Measurements from ENCODE around the gene SLC39A9.
"Not testable (repeated sequence)": the region's sequence is repeated elsewhere in the genome, so short reads cannot be mapped to it uniquely, and the experiment has no call there.

SLC39A9 gene

DNA sequence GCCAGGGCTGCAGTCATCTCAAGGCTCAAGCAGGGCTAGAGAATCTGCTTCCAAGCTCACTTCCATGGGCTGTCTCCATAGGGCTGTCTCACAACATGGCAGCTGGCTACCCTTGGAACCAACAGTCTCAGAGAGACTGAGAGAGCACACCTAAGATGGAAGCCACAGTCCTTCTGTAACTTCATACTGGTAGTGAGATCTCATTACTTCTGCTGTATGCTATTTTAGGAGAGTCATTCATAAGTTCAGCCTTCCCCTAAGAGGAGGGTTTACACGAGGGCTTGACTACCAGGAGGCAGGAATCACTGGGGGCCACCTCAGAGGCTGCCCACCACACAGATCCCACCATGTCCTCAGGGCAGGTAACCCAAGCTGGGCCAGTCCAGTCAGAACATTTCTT lies 30.1 kb upstream of the SLC39A9 start:
- DNase-seq (ENCODE audit: low read depth in 3 of 3): no peak

DNA sequence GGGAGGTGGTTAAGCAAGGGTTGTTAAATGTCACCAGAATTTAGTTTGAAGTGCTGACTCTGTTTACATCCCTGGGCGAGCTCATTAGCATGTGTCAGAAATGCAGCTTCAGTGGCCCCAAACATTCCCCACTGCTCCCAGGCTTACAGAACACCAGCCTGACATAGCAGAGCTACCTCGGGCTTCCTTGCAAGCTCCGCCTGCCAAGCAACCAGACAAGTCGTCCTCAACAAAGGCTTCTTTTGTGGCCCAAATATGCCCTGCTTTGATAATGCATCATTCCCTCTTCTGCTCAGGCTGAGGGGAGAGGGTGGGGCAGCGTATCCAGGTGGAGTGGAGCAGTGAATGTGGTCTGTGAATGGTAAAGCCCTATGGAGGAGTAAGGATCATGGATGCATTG lies 28.4 kb upstream of the SLC39A9 start:
- DNase-seq (ENCODE audit: low read depth in 3 of 3): no peak

DNA sequence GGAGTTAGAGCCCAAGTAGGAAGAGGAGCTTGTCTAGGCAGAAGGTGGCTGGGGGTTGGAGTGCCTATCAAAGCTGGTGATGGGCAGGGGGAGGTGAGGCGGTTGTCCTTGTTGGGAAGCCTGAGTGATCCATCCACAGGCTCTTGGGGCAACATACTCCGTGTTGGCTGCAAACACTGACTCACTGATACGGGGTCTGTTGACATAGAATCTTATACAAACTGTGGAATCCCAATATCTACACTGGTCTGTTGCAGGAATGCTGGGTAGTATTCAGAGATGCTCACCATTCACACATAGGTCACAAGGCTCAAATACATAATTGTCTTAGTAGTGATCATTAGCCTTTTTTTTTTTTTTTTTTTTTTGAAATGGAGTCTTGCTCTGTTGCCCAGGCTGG lies 26.3 kb upstream of the SLC39A9 start:
- DNase-seq (ENCODE audit: low read depth in 3 of 3): no peak

DNA sequence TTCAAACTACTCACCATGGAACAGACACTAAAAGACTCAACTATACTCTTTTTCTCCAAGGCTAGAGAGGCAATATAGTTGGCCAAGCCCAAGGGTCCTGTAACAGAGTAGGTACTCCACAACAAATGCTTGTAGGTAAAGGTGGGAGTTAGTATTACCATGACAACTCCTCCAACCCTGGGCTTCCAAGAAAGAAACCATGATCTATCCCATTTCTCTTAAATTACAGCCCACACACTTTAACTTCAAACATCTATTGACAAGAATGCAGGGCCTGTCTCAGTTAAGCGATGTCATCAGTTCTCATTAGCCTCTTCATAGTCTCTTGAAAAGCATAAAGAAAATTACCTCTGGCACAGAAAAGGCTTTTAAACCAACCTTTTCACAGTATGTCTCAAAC lies 25.4 kb upstream of the SLC39A9 start:
- DNase-seq (ENCODE audit: low read depth in 3 of 3): no peak

DNA sequence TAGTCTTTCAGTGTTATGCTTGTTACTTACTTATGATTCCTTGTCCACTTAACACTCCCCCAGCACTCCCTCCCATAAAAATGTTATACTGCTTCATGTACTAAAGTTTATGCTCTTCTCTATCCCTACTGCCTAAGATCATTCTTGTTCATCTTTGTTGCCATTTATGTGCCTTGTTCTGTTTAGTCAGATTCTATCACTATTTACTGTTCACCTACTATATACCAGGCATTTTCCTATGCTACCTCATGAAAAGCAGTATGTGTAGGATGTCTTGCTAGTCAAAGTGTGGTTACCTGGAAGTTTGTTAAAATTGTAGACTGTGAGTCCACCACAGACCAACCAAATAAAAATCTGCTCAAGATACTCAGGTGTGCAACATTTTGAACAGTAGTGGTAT lies 24.3 kb upstream of the SLC39A9 start:
- DNase-seq (ENCODE audit: low read depth in 3 of 3): no peak

DNA sequence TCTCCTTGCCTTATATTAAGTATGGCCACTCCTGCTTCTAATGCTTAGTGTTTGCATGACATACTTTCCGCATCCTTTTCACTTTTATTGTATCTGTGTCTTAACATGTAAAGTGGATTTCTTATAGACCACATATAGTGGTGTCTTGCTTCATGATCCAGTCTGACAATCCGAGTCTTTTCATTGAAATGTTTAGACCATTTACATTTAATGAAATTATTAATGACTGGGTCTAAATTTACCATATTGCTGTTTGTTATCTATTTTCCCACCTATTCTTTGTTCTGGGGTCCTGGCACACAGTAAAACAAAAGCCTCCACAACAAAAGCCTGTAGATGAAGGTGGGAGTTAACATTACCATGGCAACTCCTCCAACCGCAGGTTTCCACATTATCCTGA lies 23.3 kb upstream of the SLC39A9 start:
- no peak for DNase-seq (ENCODE audit: low read depth in 3 of 3)

DNA sequence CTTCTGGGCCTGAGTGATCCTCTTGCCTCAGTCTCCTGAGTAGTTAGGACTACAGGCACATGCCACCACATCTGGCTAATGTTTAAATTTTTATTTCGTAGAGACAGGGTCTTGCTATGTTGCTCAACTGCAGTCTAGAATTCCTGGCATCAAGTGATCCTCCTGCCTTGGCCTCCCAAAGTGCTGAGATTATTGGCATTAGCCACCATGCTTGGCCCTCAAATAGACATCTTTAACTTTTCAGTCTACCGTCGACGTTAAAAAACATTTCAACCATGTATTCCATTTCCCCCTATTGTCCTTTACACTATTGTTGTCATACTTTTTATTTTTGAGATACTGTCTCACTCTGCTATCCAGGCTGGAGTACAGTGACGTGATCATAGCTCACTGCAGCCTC lies 22.8 kb upstream of the SLC39A9 start:
- DNase-seq (ENCODE audit: low read depth in 3 of 3): no peak

DNA sequence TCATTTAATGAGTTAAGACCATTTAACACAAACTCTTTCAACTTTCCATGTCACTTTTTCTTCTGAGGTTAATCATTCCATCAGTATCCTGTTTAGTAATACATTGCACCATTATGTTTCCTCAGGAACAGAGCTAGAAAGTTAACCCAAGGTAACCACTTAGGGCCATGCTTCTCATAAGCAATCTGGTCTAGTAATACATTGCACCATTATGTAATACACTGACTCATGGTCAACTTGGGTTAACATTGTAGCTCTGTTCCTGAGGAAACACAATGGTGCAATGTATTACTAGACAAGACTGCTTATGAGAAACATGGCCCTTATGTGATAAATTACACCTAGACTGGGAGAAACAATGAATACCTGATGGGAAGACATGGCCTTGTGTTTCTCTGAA lies 22.1 kb upstream of the SLC39A9 start:
- no peak for DNase-seq (ENCODE audit: low read depth in 3 of 3)

DNA sequence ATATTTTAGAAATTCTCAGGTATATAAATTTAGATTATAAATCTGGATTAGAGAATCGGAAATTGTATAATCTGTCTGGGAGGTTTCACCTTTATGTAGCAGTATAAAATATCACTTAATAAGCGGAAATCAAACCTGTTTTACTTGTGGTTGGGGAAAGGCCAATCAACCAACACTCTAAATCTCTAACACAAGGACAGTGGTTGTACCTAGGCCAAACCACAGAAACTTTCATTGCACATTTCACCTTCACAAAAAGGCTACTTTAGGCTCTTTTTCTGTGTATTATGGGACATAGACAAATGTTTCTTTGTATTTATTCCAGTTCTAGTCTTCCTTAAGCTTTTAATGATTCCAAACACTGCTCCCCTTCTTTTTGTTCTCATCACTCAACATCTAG lies 20.2 kb upstream of the SLC39A9 start:
- DNase-seq (ENCODE audit: low read depth in 3 of 3): no peak

DNA sequence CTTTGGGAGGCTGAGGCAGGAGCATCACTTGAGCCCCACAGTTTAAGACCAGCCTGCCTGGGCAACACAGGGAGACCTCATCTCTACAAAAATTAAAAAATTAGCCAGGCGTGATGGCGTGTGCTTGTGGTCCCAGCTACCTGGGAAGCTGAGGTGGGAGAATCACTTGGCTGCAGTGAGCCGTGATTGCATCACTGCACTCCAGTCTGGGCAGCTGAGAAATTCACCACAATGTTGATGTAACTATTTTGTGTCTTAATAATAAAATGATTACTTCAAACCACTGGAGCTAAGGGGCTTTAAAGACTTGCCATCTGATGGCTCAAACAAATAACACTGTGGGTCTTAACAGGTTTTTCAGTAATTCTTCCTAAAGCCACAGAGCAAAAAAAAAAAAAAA lies 11.2 kb upstream of the SLC39A9 start:
- no peak for DNase-seq (ENCODE audit: low read depth in 3 of 3)

DNA sequence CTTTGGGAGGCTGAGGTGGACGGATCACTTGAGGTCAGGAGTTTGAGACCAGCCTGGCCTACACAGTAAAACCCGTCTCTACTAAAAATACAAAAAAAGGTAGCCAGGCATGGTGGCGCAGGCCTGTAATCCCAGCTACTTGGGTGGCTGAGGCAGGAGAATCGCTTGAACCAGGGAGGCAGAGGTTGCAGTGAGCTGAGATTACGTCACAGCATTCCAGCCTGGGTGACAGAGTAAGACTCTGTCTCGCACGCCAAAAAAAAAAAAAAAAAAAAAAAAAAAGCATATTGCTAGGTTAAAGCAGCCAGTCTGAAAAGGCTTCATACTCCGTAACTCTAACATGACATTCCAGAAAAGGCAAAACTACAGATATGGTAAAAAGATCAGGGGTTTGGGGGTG lies 7.1 kb upstream of the SLC39A9 start:
- DNase-seq (ENCODE audit: low read depth in 3 of 3): not testable (repeated sequence)

DNA sequence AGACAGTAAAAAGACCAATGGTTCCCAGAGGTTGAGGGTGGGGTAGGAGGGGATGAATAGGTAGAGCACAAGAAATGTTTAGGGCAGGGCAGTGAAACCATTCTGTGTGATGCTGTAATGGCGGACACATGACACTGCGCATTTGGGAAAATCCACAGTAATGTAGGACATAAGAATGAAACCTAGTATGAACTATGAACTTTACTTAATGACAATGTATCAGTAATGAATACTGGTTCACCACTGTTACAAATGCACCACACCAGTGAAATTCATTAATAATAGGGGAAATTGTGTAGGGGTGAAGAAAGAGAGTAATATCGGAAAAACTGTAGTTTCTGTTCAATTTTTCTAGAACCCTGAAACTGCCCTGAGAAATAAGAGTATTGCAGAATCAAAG lies 6.0 kb upstream of the SLC39A9 start:
- DNase-seq (ENCODE audit: low read depth in 3 of 3): no peak

DNA sequence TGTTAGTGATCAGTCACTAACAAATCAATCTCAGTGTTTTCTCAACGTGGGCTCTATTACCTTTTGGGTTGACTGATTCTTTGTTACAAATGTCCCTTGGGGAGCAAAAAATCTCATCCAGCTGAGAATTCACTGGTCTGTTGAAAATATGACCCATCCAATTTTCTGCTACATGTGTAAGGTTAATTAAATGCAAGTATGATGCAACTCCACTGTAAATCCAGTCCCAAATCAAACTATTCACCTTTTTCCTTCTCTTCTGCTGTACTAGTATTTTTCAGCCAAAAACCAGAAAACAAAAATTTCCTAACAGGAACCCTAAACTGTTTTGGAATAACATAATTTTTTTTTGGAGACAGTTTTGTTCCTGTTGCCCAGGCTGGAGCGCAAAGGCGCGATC lies 2.6 kb upstream of the SLC39A9 start:
- no peak for DNase-seq (ENCODE audit: low read depth in 3 of 3)

DNA sequence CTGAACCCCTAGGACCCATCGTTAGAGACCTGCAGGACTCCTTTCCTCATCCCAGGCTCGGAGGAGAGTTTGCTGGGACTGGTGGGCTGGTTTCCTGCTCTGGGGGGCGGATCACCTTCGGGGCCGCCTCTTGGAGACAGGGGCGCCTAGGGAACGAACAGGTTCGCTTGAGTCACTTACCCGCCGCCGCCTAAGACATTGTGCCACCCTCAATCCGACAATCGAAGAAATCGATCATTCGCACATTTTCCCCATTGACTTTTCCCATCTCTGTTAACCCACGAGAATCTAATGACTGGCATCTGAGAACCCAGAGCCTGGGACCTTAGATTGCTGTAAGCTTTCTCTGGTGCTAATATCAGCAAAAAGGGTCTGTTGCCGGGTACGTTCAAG lies 322 bp downstream of the SLC39A9 start:
- no peak for DNase-seq (ENCODE audit: low read depth in 3 of 3)

DNA sequence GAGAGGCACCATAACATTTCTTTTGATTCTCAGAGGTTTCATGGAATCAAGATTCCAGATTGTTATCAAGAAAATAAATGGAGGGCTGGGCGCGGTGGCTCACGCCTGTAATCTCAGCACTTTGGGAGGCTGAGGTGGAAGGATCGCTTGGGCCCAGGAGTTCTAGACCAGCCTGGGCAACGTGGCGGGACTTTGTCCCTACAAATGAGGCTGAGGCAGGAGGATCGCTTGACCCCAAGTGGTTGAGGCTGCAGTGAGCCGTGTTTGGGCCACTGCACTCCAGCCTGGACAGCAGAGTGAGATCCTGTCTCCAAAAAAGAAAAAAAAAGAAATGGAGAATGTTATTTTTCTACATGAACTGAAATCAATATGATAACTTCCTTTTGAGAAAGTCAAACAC lies 1.3 kb downstream of the SLC39A9 start:
- no peak for DNase-seq (ENCODE audit: low read depth in 3 of 3)

DNA sequence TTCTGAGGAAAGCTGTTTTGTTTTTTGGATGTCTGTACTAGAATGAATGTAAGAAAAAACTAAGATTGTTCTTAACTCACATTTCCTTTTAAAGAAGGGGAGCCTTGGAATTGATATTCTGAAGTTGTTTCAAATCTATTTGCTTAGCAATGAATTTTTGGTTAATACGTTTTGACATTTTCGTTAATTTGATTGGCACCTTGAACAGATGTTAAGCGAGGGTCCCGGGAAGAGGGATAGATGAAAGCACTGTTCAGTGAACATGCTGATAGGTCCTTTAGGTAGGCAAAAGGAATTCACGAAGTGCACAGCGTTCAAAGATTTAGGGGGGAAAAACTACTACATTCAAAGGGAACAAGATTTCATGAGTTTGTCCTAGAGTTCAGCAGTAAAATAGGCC lies 1.7 kb downstream of the SLC39A9 start:
- no peak for DNase-seq (ENCODE audit: low read depth in 3 of 3)

DNA sequence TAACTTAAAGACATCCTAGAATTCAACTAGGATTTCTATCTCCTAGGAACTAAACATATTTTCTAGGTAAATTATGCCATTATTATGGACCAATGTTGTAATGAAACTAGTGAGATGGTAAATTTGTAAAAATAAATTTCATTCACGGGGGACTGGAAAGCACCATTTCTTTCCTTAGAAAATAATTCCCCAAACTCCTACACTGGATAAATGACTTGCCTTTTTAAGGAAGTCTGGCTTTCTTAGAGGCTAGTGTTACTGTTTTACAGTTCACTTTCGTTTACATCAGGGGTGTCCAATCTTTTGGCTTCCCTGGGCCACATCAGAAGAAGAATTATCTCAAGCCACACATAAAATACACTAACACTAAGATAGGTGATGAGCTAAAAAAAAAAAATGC lies 3.3 kb downstream of the SLC39A9 start:
- DNase-seq (ENCODE audit: low read depth in 3 of 3): no peak

DNA sequence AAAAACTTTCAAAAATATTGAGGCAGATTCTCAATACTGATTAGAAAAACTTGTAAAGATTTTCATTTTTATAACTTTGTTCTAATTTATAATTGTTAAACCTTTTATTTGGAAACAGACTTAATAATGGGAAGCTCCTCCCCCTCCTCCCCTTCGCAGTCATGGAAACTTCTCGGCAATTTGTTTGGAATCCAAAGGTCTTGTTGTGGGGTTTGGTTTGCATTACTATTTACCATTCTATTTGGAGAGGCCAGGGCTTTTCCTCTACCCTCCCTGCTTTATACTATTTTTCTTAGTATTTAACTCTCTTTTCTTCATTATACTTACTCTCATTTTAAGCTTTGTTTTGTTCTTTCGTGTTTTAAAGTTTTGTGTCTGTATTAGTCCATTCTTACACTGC lies 6.0 kb downstream of the SLC39A9 start:
- DNase-seq (ENCODE audit: low read depth in 3 of 3): no peak

DNA sequence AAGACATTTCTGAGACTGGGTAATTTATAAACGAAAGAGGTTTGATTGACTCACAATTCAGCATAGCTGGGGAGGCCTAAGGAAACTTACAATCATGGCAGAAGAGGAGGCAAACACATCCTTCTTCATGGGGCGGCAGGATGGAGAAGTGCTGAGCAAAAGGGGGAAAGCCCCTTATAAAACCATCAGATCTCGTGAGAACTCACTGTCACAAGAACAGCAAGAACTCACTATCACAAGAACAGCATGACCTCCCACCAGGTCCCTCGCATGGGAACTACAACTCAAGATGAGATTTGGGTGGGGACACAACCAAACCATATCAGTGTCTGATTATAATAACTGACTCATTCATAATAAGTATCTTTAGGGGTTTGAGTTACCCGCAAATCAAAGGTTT lies 6.4 kb downstream of the SLC39A9 start:
- no peak for DNase-seq (ENCODE audit: low read depth in 3 of 3)

DNA sequence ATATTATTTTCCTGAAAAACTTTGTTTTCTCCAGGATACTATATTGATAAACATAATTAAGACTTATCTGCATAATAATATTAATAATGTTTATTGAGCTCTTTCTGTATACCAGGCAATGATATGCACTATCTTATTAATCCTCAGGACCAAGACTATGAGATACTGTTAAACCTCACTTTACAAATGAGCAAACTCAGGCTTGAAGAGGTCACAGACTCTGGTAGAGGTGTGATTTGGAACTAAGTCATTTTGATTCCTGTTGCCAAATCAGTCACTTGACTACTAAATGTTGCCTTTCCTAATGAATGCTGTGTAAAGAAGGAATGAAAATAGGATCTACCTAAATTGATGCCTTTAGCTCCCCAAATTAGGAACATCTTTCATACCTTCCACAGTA lies 7.3 kb downstream of the SLC39A9 start:
- no peak for DNase-seq (ENCODE audit: low read depth in 3 of 3)

DNA sequence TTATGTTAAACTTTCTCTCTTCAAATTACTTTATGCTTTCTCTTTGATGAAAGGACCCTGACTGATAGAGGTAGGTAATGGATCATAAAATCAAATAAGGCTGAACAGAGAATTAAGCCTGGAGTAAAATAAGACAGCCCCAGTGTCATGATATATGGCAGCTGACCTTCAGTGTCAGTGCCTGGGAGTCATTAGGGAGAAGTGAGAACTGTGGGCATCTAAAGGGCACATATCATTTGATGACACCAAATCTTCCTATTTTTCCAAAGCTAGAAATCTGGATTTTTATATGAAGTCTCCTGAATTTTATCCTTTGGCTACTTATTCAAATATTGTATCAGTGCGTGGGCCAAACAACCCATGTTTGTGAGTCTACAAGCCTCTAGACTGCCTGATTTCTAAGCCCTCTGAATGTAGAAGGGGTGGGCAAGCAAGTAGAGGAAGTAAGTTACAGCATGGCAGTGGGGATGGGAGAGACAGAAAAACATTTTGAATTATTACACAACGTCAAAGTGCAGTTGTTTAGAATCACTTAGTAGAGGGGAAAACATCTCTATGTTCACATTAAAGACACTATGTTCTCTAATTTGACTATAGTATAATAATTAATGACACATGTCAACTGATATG lies 10.0 kb downstream of the SLC39A9 start:
- no peak for DNase-seq (ENCODE audit: low read depth in 3 of 3)

DNA sequence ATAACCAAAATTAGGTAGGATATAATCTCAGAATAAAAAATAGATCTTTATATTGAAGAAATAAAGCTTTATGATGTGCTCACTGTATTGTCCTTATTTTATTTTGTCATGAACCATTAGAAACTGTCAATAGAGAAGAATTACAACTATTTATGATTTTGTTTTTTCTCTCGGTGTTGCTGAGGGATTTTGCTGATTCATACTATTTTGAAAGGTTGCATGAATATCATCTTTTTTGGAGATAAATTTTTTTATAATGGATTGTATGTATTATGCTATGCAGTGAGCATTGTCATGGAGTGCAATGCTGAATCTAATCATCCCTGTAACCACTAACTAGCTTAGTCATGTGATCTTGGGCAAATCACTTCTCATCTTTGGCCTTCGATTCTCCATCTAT lies 15.0 kb downstream of the SLC39A9 start:
- DNase-seq (ENCODE audit: low read depth in 3 of 3): no peak

DNA sequence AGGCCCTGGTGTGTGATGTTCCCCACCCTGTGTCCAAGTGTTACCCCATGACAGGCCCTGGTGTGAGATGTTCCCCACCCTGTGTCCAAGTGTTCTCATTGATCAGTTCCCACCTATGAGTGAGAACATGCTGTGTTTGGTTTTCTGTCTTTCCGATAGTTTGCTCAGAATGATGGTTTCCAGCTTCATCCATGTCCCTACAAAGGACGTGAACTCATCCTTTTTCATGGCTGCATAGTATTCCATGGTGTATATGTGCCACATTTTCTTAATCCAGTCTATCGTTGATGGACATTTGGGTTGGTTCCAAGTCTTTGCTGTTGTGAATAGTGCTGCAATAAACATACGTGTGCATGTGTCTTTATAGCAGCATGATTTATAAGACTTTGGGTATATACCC lies 17.6 kb downstream of the SLC39A9 start:
- not testable (repeated sequence) for DNase-seq (ENCODE audit: low read depth in 3 of 3)

DNA sequence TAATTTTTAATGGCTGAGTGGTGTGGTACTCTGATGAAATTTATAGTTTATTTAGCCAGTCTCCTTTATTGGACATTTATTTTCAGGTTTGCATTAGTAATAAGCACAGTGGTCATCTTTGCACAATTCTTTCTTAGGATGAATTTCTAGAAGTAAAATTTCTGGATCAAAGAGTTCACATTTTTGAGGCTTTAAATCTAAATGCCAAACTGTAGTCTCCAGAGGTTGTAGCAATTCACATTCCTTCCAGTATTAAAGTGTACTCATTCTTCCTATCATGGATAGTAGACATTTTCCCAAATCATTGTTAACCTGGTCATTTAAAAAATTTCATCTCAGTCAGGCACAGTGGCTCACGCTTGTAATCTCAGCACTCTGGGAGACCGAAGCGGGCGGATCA lies 24.8 kb downstream of the SLC39A9 start:
- DNase-seq (ENCODE audit: low read depth in 3 of 3): no peak
